DOHH2 (cell line): ENCODE measurements around the gene ARHGAP22.

Experiments used
- H3F3A ChIP-seq: fragments of 200-600 bp; sonication (generic), shearing (Covaris generic); 2 replicates; pipeline ENCODE4 v1.6.0; 2016; ENCODE audit warnings: antibody characterized with exemption, mild to moderate bottlenecking; ENCODE audit not compliant: control insufficient read depth, insufficient read depth
- H3K27ac ChIP-seq: fragments of 200-600 bp; sonication (generic); 2 replicates; pipeline ENCODE4 v1.5.1; 2014; ENCODE audit warnings: low read depth, mild to moderate bottlenecking, low read length, moderate library complexity
- H3K27me3 ChIP-seq: fragments of 200-600 bp; sonication (generic); 2 replicates; pipeline ENCODE4 v1.6.1; 2014; ENCODE audit warnings: mild to moderate bottlenecking, low read length, mixed read lengths; ENCODE audit not compliant: control insufficient read depth
- H3K36me3 ChIP-seq: fragments of 200-600 bp; sonication (generic); 2 replicates; pipeline ENCODE4 v1.6.1; 2014; ENCODE audit warnings: mild to moderate bottlenecking, low read length, moderate library complexity, mixed read lengths; ENCODE audit not compliant: control insufficient read depth
- H3K4me1 ChIP-seq: fragments of 200-600 bp; sonication (generic); 2 replicates; pipeline ENCODE4 v1.6.1; 2014; ENCODE audit warnings: mild to moderate bottlenecking, low read length, mixed read lengths; ENCODE audit not compliant: control insufficient read depth
- H3K4me2 ChIP-seq: fragments of 200-600 bp; sonication (generic); 2 replicates; pipeline ENCODE4 v1.6.0; 2014; ENCODE audit warnings: mild to moderate bottlenecking, low read length, moderate library complexity
- H3K4me3 ChIP-seq: fragments of 200-600 bp; sonication (generic); 2 replicates; pipeline ENCODE4 v1.5.1; 2014; ENCODE audit warnings: mild to moderate bottlenecking, low read length, mixed read lengths
- H3K79me2 ChIP-seq: fragments of 200-600 bp; sonication (generic); 2 replicates; pipeline ENCODE4 v1.6.1; 2014; ENCODE audit warnings: mild to moderate bottlenecking, low read length, mixed read lengths; ENCODE audit not compliant: control insufficient read depth
- H3K9me2 ChIP-seq: fragments of 200-600 bp; sonication (generic); replicated peaks from 2 replicates; pipeline ENCODE4 v1.6.1; 2014; ENCODE audit warnings: mild to moderate bottlenecking, low read length, mixed read lengths; ENCODE audit not compliant: control insufficient read depth
- H3K9me3 ChIP-seq: fragments of 200-600 bp; sonication (generic); 2 replicates; pipeline ENCODE4 v1.6.1; 2014; ENCODE audit warnings: antibody characterized with exemption, low read length, mixed read lengths; ENCODE audit not compliant: control insufficient read depth, insufficient read depth
- H4K20me1 ChIP-seq: fragments of 200-600 bp; sonication (generic); 2 replicates; pipeline ENCODE4 v1.6.0; 2014; ENCODE audit warnings: low read depth, mild to moderate bottlenecking, antibody characterized with exemption, low read length, moderate library complexity; ENCODE audit not compliant: control insufficient read depth, insufficient read depth
- CTCF ChIP-seq: fragments of 200-600 bp; sonication (generic); IDR thresholded peaks from one replicate; pipeline ENCODE4 v1.5.1; 2014; ENCODE audit warnings: antibody characterized with exemption, mild to moderate bottlenecking, low read depth, low read length; ENCODE audit not compliant: poor library complexity, severe bottlenecking
- EZH2phosphoT487 ChIP-seq: fragments of 200-600 bp; sonication (generic); IDR thresholded peaks from 2 replicates; pipeline ENCODE4 v1.6.1; 2017; ENCODE audit warnings: borderline replicate concordance, mild to moderate bottlenecking, antibody characterized with exemption, low read length, moderate library complexity, mixed read lengths

Gene ARHGAP22

GRCh38 chr10:48454302-48455054 is 150.4 kb downstream of the ARHGAP22 start:
- Histone ChIP-seq H3K4me3 (no peak overlapping the region), H3K4me1 (peaks cover 7% of the 10 kb centered on the region)
- TF ChIP-seq CTCF (no peak), EZH2phosphoT487 (no peak)

GRCh38 chr10:48453451-48454301 is 151.2 kb downstream of the ARHGAP22 start:
- no peaks in the 10 kb centered on the region for H3K27me3 ChIP-seq
- no peaks in the 10 kb centered on the region for H3K36me3 ChIP-seq
- H4K20me1 ChIP-seq: no peaks in the 10 kb centered on the region
- H3K4me2 ChIP-seq: no peak overlapping the region
- no peaks in the 10 kb centered on the region for H3F3A ChIP-seq
- H3K4me3 ChIP-seq: no peak overlapping the region
- TF ChIP-seq EZH2phosphoT487: no peak
- no peak for TF ChIP-seq CTCF
- no peak overlapping the region for H3K27ac ChIP-seq
- H3K9me2 ChIP-seq: no peaks in the 10 kb centered on the region
- H3K9me3 ChIP-seq: no peaks in the 10 kb centered on the region
- peaks cover 7% of the 10 kb centered on the region for H3K4me1 ChIP-seq
- H3K79me2 ChIP-seq: no peaks in the 10 kb centered on the region

More at GRCh38 chr10:48454302-48455054, 150.4 kb downstream of the ARHGAP22 start:
- H3K4me2 ChIP-seq: no peak overlapping the region
- H3K79me2 ChIP-seq: no peaks in the 10 kb centered on the region
- H4K20me1 ChIP-seq: no peaks in the 10 kb centered on the region
- no peaks in the 10 kb centered on the region for H3F3A ChIP-seq
- no peaks in the 10 kb centered on the region for H3K36me3 ChIP-seq
- H3K27ac ChIP-seq: no peak overlapping the region
- no peaks in the 10 kb centered on the region for H3K9me2 ChIP-seq
- H3K9me3 ChIP-seq: no peaks in the 10 kb centered on the region
- no peaks in the 10 kb centered on the region for H3K27me3 ChIP-seq

GRCh38 chr10:48452879-48453412 is 151.9 kb downstream of the ARHGAP22 start:
- Histone ChIP-seq H3F3A (no peaks in the 10 kb centered on the region), H3K4me2 (no peak overlapping the region), H3K9me2 (no peaks in the 10 kb centered on the region), H3K27ac (no peak overlapping the region), H4K20me1 (no peaks in the 10 kb centered on the region), H3K9me3 (no peaks in the 10 kb centered on the region), H3K4me1 (peaks cover 7% of the 10 kb centered on the region), H3K4me3 (no peak overlapping the region), H3K27me3 (no peaks in the 10 kb centered on the region), H3K36me3 (no peaks in the 10 kb centered on the region), H3K79me2 (no peaks in the 10 kb centered on the region)
- no peak for TF ChIP-seq EZH2phosphoT487
- TF ChIP-seq CTCF: no peak
